K562 (cell line): Measurements from ENCODE around the gene OCA2. TPM values are rescaled to one million over a fixed set of nuclear protein-coding genes. Genes with fewer than 3 reads are reported as not detected.

Experiments used
- ARNT ChIP-seq, 2 experiments: fragments of 450-650 bp; IDR thresholded peaks; 2 replicates each; pipeline ENCODE4 v1.6.1; 2016; ENCODE audit warnings: mild to moderate bottlenecking in 1 of 2
- BACH1 ChIP-seq: fragments of 200-800 bp; sonication (Bioruptor generic); IDR thresholded peaks from 2 replicates; pipeline ENCODE4 v1.6.1; 2016; ENCODE audit warnings: missing genetic modification characterization, missing compliant biosample characterization
- CC2D1A ChIP-seq: fragments of 450-650 bp; IDR thresholded peaks from 2 replicates; pipeline ENCODE4 v1.6.1; 2017; ENCODE audit warnings: mild to moderate bottlenecking
- ELF4 ChIP-seq: fragments of 450-650 bp; formaldehyde crosslinking; IDR thresholded peaks from 2 replicates; pipeline ENCODE4 v1.4.0; 2022; ENCODE audit warnings: missing genetic modification characterization
- HIVEP1 ChIP-seq: fragments of 250-450 bp; sonication (Bioruptor Pico); IDR thresholded peaks from 2 replicates; pipeline ENCODE4 v1.4.0; 2020; ENCODE audit warnings: mild to moderate bottlenecking
- JUND ChIP-seq, 2 experiments: IDR thresholded peaks; 2 replicates in 1 of 2; 3 replicates in 1 of 2; pipeline ENCODE4 v1.6.1; 2011; ENCODE audit warnings: borderline replicate concordance in 2 of 2, low read depth in 2 of 2, low read length in 2 of 2, improper control_type of control experiment in 1 of 2, missing biosample characterization in 1 of 2, missing genetic modification characterization in 1 of 2, missing genetic modification reagents in 1 of 2
- NFE2 ChIP-seq: IDR thresholded peaks from 2 replicates; pipeline ENCODE4 v1.6.1; 2014; ENCODE audit warnings: antibody characterized with exemption, low read depth
- PHF21A ChIP-seq: fragments of 450-650 bp; IDR thresholded peaks from 2 replicates; pipeline ENCODE4 v1.6.1; 2017; ENCODE audit warnings: low read depth, borderline replicate concordance
- RB1 ChIP-seq: fragments of 450-650 bp; IDR thresholded peaks from 2 replicates; pipeline ENCODE4 v1.6.1; 2017; ENCODE audit warnings: low read depth, mild to moderate bottlenecking
- SMARCB1 ChIP-seq: IDR thresholded peaks from 2 replicates; pipeline ENCODE4 v1.6.1; 2011; ENCODE audit warnings: improper control_type of control experiment, low read depth; ENCODE audit not compliant: insufficient read length
- SMC3 ChIP-seq: conservative IDR thresholded peaks from 2 replicates; pipeline ENCODE4 v1.6.1; 2011; ENCODE audit warnings: low read depth, low read length, improper control_type of control experiment; ENCODE audit not compliant: insufficient read depth
- SP2 ChIP-seq: IDR thresholded peaks from 2 replicates; pipeline ENCODE4 v1.6.1; 2011; ENCODE audit warnings: mild to moderate bottlenecking, low read depth, low read length, moderate library complexity; ENCODE audit not compliant: poor library complexity, severe bottlenecking; ENCODE audit errors: extremely low read depth
- SRSF1 ChIP-seq: fragments of 200-400 bp; formaldehyde crosslinking; IDR thresholded peaks from 2 replicates; pipeline ENCODE4 v1.6.1; 2017; ENCODE audit warnings: mild to moderate bottlenecking, low read depth, low read length, moderate library complexity
- SRSF3 ChIP-seq: fragments of 200-400 bp; formaldehyde crosslinking; IDR thresholded peaks from 2 replicates; pipeline ENCODE4 v1.6.1; 2016; ENCODE audit warnings: mild to moderate bottlenecking, low read length, moderate library complexity; ENCODE audit not compliant: insufficient read depth
- TRIM24 ChIP-seq, 2 experiments: fragments of 450-650 bp; IDR thresholded peaks; 2 replicates each; pipeline ENCODE4 v1.6.1; 2016
- ZBTB1 ChIP-seq: sonication (generic); formaldehyde crosslinking; IDR thresholded peaks from 2 replicates; pipeline ENCODE4 v1.8.1; 2023; ENCODE audit warnings: missing genetic modification reagents, low read depth, mild to moderate bottlenecking, borderline replicate concordance
- ZNF274 ChIP-seq: IDR thresholded peaks from 2 replicates; pipeline ENCODE4 v1.6.1; 2011; ENCODE audit warnings: low read depth, mild to moderate bottlenecking, low read length, moderate library complexity, borderline replicate concordance
- ZNF77 ChIP-seq: fragments of 250-450 bp; sonication (Bioruptor Pico); IDR thresholded peaks from 2 replicates; pipeline ENCODE4 v1.5.0; 2020
- polyA plus RNA-seq, 8 experiments: library from polyadenylated mRNA; depleted of rRNA in 4 of 8; stranded (reverse) in 5 of 8; unstranded in 3 of 8; fragments of >200 nt; fragmentation: Nextera tagmentation in 2 of 8; fragmentation: Illumina TruSeq in 1 of 8; extraction: Ambion mirVana in 2 of 8; extraction: Trizol in 1 of 8; gene quantifications; 2 replicates each; pipeline versions ENCODE4 v1.2.1 to v1.2.3, GENCODE V29; 2011 to 2014; ENCODE audit warnings: inconsistent platforms in 1 of 8, missing spikeins in 1 of 8
- total RNA-seq, 7 experiments: library from RNA; depleted of rRNA in 6 of 7; stranded (reverse); fragments of >200 nt in 6 of 7; fragmentation: Illumina TruSeq in 2 of 7; extraction: Trizol in 2 of 7; gene quantifications; 2 replicates each; pipeline versions ENCODE4 v1.2.1 to v1.2.3, GENCODE V29; 2011 to 2021; ENCODE audit warnings: low replicate concordance in 1 of 7
- TF ChIP-seq, protein P1 (sequence below): sonication (generic); formaldehyde crosslinking; IDR thresholded peaks from 2 replicates; pipeline ENCODE4 v1.8.0; 2023; ENCODE audit warnings: mild to moderate bottlenecking, missing genetic modification reagents
- TF ChIP-seq, protein P2 (sequence below): fragments of 200-400 bp; formaldehyde crosslinking; IDR thresholded peaks from 2 replicates; pipeline ENCODE4 v1.6.1; 2017; ENCODE audit warnings: mild to moderate bottlenecking, low read depth, low read length, moderate library complexity
- TF ChIP-seq, protein P3 (sequence below): fragments of 250-450 bp; sonication (Bioruptor Pico); IDR thresholded peaks from 2 replicates; pipeline ENCODE4 v1.9.0; 2021; ENCODE audit warnings: mild to moderate bottlenecking
- TF ChIP-seq, protein P4 (sequence below): fragments of 250-450 bp; sonication (Bioruptor Pico); IDR thresholded peaks from 2 replicates; pipeline ENCODE4 v1.8.0; 2022; ENCODE audit warnings: moderate library complexity, mild to moderate bottlenecking, inconsistent platforms

OCA2 gene
- total and polyA plus RNA-seq, 9 of the 15 experiments (the other 6 are each of a cell fraction or from before 2014, with no cell fraction given) = 0.07 to 0.59 (median 0.17) TPM; not detected in 1

DNA sequence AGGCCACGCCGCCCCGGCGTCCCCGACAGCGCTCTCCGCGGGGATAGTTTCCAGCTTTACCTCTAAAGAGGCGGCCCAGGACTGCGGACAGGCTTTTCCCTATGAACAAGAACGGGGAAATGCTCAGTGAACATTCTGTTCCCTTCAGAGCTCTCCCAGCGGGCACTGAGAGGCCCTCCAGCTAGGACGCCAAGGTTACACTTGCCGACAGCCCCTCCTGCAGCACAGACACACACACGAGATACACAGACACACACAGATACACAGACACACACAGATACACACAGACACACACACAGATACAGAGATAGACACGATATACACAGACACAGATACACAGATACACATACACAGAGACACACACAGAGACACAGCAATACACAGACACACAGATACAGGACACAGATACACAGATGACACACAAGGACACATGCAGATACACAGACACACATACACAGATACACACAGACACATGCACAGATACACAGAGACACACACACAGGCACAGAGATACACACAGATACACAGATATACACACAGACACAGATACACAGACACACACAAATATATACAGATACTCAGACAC lies 533 bp upstream of the OCA2 start (continued):
- TF ChIP-seq, protein P1, sequence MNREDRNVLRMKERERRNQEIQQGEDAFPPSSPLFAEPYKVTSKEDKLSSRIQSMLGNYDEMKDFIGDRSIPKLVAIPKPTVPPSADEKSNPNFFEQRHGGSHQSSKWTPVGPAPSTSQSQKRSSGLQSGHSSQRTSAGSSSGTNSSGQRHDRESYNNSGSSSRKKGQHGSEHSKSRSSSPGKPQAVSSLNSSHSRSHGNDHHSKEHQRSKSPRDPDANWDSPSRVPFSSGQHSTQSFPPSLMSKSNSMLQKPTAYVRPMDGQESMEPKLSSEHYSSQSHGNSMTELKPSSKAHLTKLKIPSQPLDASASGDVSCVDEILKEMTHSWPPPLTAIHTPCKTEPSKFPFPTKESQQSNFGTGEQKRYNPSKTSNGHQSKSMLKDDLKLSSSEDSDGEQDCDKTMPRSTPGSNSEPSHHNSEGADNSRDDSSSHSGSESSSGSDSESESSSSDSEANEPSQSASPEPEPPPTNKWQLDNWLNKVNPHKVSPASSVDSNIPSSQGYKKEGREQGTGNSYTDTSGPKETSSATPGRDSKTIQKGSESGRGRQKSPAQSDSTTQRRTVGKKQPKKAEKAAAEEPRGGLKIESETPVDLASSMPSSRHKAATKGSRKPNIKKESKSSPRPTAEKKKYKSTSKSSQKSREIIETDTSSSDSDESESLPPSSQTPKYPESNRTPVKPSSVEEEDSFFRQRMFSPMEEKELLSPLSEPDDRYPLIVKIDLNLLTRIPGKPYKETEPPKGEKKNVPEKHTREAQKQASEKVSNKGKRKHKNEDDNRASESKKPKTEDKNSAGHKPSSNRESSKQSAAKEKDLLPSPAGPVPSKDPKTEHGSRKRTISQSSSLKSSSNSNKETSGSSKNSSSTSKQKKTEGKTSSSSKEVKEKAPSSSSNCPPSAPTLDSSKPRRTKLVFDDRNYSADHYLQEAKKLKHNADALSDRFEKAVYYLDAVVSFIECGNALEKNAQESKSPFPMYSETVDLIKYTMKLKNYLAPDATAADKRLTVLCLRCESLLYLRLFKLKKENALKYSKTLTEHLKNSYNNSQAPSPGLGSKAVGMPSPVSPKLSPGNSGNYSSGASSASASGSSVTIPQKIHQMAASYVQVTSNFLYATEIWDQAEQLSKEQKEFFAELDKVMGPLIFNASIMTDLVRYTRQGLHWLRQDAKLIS (CRISPR knock-in tag) = no peak
- TF ChIP-seq PHF21A (no peak), SRSF1 (no peak), BACH1 (tag) (no peak), HIVEP1 (CRISPR knock-in tag) (no peak), ELF4 (CRISPR knock-in tag) (0 out of 2 replicates have a peak, but pooled peaks have one; percentile 13), ZNF274 (no peak), SMARCB1 (no peak), NFE2 (no peak), ZBTB1 (CRISPR knock-in tag) (no peak), ZNF77 (CRISPR knock-in tag) (no peak), TRIM24 (IDR thresholded peaks at IDR 0.05) (peak in 1 of 2 experiments; percentile 36; a peak in 2 of 4 replicates), CC2D1A (no peak), JUND (IDR thresholded peaks at IDR 0.05; ENCODE audit: borderline replicate concordance, low read depth, low read length) (no peak), JUND (tag; IDR thresholded peaks at IDR 0.05; ENCODE audit: borderline replicate concordance, low read depth, low read length) (no peak), ARNT (IDR thresholded peaks at IDR 0.05) (no peak), RB1 (no peak), SMC3 (no peak), SRSF3 (no peak), SP2 (no peak)
- TF ChIP-seq, protein P2, sequence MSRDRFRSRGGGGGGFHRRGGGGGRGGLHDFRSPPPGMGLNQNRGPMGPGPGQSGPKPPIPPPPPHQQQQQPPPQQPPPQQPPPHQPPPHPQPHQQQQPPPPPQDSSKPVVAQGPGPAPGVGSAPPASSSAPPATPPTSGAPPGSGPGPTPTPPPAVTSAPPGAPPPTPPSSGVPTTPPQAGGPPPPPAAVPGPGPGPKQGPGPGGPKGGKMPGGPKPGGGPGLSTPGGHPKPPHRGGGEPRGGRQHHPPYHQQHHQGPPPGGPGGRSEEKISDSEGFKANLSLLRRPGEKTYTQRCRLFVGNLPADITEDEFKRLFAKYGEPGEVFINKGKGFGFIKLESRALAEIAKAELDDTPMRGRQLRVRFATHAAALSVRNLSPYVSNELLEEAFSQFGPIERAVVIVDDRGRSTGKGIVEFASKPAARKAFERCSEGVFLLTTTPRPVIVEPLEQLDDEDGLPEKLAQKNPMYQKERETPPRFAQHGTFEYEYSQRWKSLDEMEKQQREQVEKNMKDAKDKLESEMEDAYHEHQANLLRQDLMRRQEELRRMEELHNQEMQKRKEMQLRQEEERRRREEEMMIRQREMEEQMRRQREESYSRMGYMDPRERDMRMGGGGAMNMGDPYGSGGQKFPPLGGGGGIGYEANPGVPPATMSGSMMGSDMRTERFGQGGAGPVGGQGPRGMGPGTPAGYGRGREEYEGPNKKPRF = no peak
- TF ChIP-seq, protein P3, sequence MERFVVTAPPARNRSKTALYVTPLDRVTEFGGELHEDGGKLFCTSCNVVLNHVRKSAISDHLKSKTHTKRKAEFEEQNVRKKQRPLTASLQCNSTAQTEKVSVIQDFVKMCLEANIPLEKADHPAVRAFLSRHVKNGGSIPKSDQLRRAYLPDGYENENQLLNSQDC (CRISPR knock-in tag) = no peak
- TF ChIP-seq, protein P4, sequence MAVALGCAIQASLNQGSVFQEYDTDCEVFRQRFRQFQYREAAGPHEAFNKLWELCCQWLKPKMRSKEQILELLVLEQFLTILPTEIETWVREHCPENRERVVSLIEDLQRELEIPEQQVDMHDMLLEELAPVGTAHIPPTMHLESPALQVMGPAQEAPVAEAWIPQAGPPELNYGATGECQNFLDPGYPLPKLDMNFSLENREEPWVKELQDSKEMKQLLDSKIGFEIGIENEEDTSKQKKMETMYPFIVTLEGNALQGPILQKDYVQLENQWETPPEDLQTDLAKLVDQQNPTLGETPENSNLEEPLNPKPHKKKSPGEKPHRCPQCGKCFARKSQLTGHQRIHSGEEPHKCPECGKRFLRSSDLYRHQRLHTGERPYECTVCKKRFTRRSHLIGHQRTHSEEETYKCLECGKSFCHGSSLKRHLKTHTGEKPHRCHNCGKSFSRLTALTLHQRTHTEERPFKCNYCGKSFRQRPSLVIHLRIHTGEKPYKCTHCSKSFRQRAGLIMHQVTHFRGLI (CRISPR knock-in tag) = no peak
